Keratinocyte (primary cell): Measurements from ENCODE around the gene IL18RAP.

Experiments
- EZH2 ChIP-seq: IDR thresholded peaks from one replicate; pipeline ENCODE4 v1.6.1; 2012; ENCODE audit warnings: inconsistent platforms, mild to moderate bottlenecking, low read length, moderate library complexity
- TF ChIP-seq, protein P1 (sequence below), 3 experiments: IDR thresholded peaks in 1 of 3; conservative IDR thresholded peaks in 1 of 3; optimal IDR thresholded peaks in 1 of 3; 2 replicates in 2 of 3; 3 replicates in 1 of 3; pipeline versions ENCODE3 to v1.5.1; 2011; ENCODE audit warnings: low read length in 3 of 3, mild to moderate bottlenecking in 3 of 3, moderate library complexity in 2 of 3, control low read depth in 1 of 3, inconsistent platforms in 1 of 3; ENCODE audit not compliant: insufficient read depth in 2 of 3; ENCODE audit errors: extremely low read depth in 1 of 3

DNA sequence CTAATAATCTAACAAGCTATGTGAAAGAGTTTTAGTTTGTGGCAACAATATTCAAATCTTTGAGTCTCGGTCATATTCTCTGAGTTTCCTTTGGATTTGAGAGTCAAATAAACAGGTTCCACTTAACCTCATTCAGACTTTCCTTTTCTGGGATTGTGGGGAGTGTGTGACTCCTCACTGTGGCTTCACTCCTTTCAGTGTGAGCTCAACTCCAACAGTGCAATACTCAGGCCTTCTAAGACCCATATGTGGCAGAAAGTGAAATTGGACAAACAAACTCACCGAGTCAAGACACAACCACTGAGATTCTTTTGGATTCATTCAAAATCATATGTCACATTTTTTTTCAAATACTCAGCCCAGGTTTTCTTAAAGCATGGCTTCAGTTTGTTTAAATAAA is 75.5 kb downstream of the IL18RAP start:
- TF ChIP-seq, protein P1, sequence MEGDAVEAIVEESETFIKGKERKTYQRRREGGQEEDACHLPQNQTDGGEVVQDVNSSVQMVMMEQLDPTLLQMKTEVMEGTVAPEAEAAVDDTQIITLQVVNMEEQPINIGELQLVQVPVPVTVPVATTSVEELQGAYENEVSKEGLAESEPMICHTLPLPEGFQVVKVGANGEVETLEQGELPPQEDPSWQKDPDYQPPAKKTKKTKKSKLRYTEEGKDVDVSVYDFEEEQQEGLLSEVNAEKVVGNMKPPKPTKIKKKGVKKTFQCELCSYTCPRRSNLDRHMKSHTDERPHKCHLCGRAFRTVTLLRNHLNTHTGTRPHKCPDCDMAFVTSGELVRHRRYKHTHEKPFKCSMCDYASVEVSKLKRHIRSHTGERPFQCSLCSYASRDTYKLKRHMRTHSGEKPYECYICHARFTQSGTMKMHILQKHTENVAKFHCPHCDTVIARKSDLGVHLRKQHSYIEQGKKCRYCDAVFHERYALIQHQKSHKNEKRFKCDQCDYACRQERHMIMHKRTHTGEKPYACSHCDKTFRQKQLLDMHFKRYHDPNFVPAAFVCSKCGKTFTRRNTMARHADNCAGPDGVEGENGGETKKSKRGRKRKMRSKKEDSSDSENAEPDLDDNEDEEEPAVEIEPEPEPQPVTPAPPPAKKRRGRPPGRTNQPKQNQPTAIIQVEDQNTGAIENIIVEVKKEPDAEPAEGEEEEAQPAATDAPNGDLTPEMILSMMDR (optimal IDR thresholded peaks at IDR 0.05 in 1 of 3, IDR thresholded peaks at IDR 0.05 in 1 of 3, conservative IDR thresholded peaks at IDR 0.05 in 1 of 3; ENCODE audit: extremely low read depth in 1 of 3, insufficient read depth in 2 of 3, low read length in 3 of 3): no peak
- no peak for TF ChIP-seq EZH2
